ENCODE measurements around the gene MYOZ1. TPM values are rescaled to one million over a fixed set of nuclear protein-coding genes. Genes with fewer than 3 reads are reported as not detected.

MYOZ1 gene
- total and polyA plus RNA-seq, 2 of the 4 experiments (the other 2 are of a cell fraction), result 0.18 to 0.29 TPM

GRCh38 chr10:73625004-73625883 is 16.0 kb downstream of the MYOZ1 start:
- TF ChIP-seq CHD1 (IDR thresholded peaks at IDR 0.05; ENCODE audit: low read depth, low read length), result no peak
- 0 out of 2 replicates have a peak, but pooled peaks have one; percentile 6 for TF ChIP-seq MAZ (IDR thresholded peaks at IDR 0.05; ENCODE audit: borderline replicate concordance, low read depth, low read length)
- Histone ChIP-seq H3K4me1 (ENCODE audit: control insufficient read depth, insufficient read depth, low read length) (0 out of 2 replicates have a peak, but pooled peaks cover 1% of the 10 kb centered on the region), H3K27me3 (ENCODE audit: control insufficient read depth, insufficient read depth, low read length) (no peaks in the 10 kb centered on the region), H3K36me3 (ENCODE audit: control insufficient read depth, insufficient read depth, low read length) (no peaks in the 10 kb centered on the region), H2BK15ac (ENCODE audit: low read depth, low read length) (no peak overlapping the region; the same call in 2 of the 3 replicates), H3K9me1 (ENCODE audit: insufficient read depth, low read length) (no peaks in the 10 kb centered on the region), H2BK20ac (ENCODE audit: low read depth, low read length) (no peak overlapping the region), H3K4me3 (ENCODE audit: insufficient read depth, low read depth, low read length) (peak overlapping the region; percentile 67), H3K9me3 (ENCODE audit: control insufficient read depth, insufficient read depth, low read length) (no peaks in the 10 kb centered on the region), H2AK5ac (ENCODE audit: low read depth, low read length) (no peak overlapping the region), H2BK5ac (ENCODE audit: low read depth, low read length, poor library complexity, severe bottlenecking) (no peak overlapping the region), H4K5ac (ENCODE audit: low read depth, low read length) (no peak overlapping the region), H2BK120ac (ENCODE audit: low read depth, low read length) (no peak overlapping the region), H4K20me1 (ENCODE audit: insufficient read depth, low read length) (no peaks in the 10 kb centered on the region), H2AFZ (replicated peaks; ENCODE audit: low read length, poor library complexity) (peak overlapping the region; percentile 96), H3K14ac (replicated peaks; ENCODE audit: low read depth, low read length) (peak overlapping the region; percentile 53; the same call in 1 of the 2 replicates), H3K4me2 (ENCODE audit: low read depth, low read length) (peak overlapping the region; percentile 98), H4K8ac (ENCODE audit: low read depth in 2 of 2, low read length in 2 of 2) (peak overlapping the region; percentile 17 to 60; a peak in 2 of 4 replicates), H3K27ac (ENCODE audit: insufficient read depth, low read length) (peak overlapping the region; percentile 40), H3K23ac (ENCODE audit: low read depth, low read length) (peak overlapping the region; percentile 53; the same call in 1 of the 2 replicates), H3K79me1 (ENCODE audit: low read depth in 1 of 2, low read length in 2 of 2) (peaks cover 14 to 27% of the 10 kb centered on the region in 2 experiments), H3K4ac (ENCODE audit: low read depth, low read length) (peak overlapping the region; percentile 37; the same call in 1 of the 2 replicates), H3K56ac (ENCODE audit: extremely low read depth, insufficient read depth, low read length) (peak overlapping the region; percentile 37; the same call in 1 of the 2 replicates), H4K91ac (ENCODE audit: insufficient read depth, low read depth, low read length) (no peak overlapping the region; the same call in 1 of the 2 replicates), H3K18ac (ENCODE audit: low read depth, low read length) (no peak overlapping the region), H3K9ac (ENCODE audit: low read depth, low read length) (peak overlapping the region; percentile 68), H2AK9ac (replicated peaks; ENCODE audit: low read depth, low read length, poor library complexity) (peak overlapping the region; percentile 60)
- dilution Hi-C loops (cut with HindIII; ENCODE audit: low sequenced_read_pairs, unreplicated experiment), result no loop called here
- ATAC-seq (ENCODE audit: low read depth) (peak; percentile 78), DNase-seq (peak; percentile 25)
- BruUV-seq (replicated peaks), result no TSS peak
- intact Hi-C loops (cut with micrococcal nuclease), result loop anchor here (1.0 kb wide), 1 partner anchor 96 kb away; no protein-coding TSS in a partner anchor
- in situ Hi-C loops (cut with MboI; ENCODE audit: low sequenced_read_pairs), result loop anchor here (25.0 kb wide), 1 partner anchor 363 kb away; the partner anchor contains the start of gene MRPS16
- ChIA-PET CTCF (no interaction called here), POLR2A (ENCODE audit: unreplicated experiment) (interaction anchor here (0.5 to 0.7 kb wide), 4 partner anchors 15 to 49 kb away, joined by 4 to 6 read pairs (median 5); partner anchors contain the start of gene USP54)
- 1% methylated on average over 9 of the region's 46 CpGs; no CpG with 5 or more reads in 1 of the 2 experiments for WGBS, 2 experiments (ENCODE audit: extremely low coverage in 2 of 2, insufficient read length in 1 of 2)

Data from IMR-90 (cell line).